Measurements from ENCODE around the gene NANOG. TPM values are rescaled to one million over a fixed set of nuclear protein-coding genes. Genes with fewer than 3 reads are reported as not detected.
"Not testable (repeated sequence)": the region's sequence is repeated elsewhere in the genome, so short reads cannot be mapped to it uniquely, and the experiment has no call there.

NANOG gene
- total RNA-seq, 6 experiments from 2014 or later: not detected

- Mint-ChIP-seq H3K27me3 (ENCODE audit: insufficient read depth) (peaks cover 32% of the 10 kb centered on the region), H3K9me3 (no peaks in the 10 kb centered on the region), H3K27ac (no peak overlapping the region), H3K4me1 (ENCODE audit: low read depth) (no peaks in the 10 kb centered on the region), H3K4me3 (no peak overlapping the region), H3K36me3 (ENCODE audit: low read depth) (no peaks in the 10 kb centered on the region)
- TF ChIP-seq, protein P1, sequence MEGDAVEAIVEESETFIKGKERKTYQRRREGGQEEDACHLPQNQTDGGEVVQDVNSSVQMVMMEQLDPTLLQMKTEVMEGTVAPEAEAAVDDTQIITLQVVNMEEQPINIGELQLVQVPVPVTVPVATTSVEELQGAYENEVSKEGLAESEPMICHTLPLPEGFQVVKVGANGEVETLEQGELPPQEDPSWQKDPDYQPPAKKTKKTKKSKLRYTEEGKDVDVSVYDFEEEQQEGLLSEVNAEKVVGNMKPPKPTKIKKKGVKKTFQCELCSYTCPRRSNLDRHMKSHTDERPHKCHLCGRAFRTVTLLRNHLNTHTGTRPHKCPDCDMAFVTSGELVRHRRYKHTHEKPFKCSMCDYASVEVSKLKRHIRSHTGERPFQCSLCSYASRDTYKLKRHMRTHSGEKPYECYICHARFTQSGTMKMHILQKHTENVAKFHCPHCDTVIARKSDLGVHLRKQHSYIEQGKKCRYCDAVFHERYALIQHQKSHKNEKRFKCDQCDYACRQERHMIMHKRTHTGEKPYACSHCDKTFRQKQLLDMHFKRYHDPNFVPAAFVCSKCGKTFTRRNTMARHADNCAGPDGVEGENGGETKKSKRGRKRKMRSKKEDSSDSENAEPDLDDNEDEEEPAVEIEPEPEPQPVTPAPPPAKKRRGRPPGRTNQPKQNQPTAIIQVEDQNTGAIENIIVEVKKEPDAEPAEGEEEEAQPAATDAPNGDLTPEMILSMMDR (IDR thresholded peaks at IDR 0.05): no peak
- DNase-seq: no peak
Observed at GRCh38 chr12:7784701-7785100, 4.5 kb upstream of the NANOG start.

GRCh38 chr12:7787574-7788293 lies 1.5 kb upstream of the NANOG start:
- H3K4me3 Mint-ChIP-seq: no peak overlapping the region
- TF ChIP-seq, protein P1 (IDR thresholded peaks at IDR 0.05): no peak
- H3K9me3 Mint-ChIP-seq: no peaks in the 10 kb centered on the region
- H3K27me3 Mint-ChIP-seq (ENCODE audit: insufficient read depth): peaks cover 43% of the 10 kb centered on the region
- no peak for DNase-seq
- no peak overlapping the region for H3K27ac Mint-ChIP-seq
- no peaks in the 10 kb centered on the region for H3K4me1 Mint-ChIP-seq (ENCODE audit: low read depth)
- no peaks in the 10 kb centered on the region for H3K36me3 Mint-ChIP-seq (ENCODE audit: low read depth)

- Mint-ChIP-seq H3K27me3 (ENCODE audit: insufficient read depth) (peaks cover 43% of the 10 kb centered on the region), H3K4me1 (ENCODE audit: low read depth) (no peaks in the 10 kb centered on the region), H3K9me3 (no peaks in the 10 kb centered on the region), H3K36me3 (ENCODE audit: low read depth) (no peaks in the 10 kb centered on the region), H3K27ac (no peak overlapping the region), H3K4me3 (no peak overlapping the region)
- TF ChIP-seq, protein P1 (IDR thresholded peaks at IDR 0.05): no peak
- no peak for DNase-seq
Observed at GRCh38 chr12:7788294-7788660, 925 bp upstream of the NANOG start.

DNA sequence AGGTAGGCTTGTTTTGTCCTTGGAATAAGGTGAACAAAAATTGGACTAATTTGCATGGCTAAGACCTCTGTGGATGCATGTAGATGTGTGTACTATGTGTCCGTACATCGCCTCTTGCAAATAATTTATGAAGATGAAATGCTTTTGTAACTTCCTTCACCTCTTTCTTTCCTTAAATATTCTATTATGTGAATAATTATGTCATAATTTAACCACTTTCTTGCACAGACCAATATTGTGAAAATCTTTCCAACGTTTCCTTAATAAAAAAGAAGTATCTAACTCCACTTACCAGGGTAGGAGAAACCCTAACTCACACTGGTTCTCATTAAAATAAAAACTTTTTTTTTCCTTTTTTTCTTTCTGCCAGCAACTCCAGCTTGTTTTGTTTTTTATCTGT lies 4.0 kb downstream of the NANOG start:
- TF ChIP-seq, protein P1 (IDR thresholded peaks at IDR 0.05): no peak
- H3K4me3 Mint-ChIP-seq: no peak overlapping the region
- no peaks in the 10 kb centered on the region for H3K36me3 Mint-ChIP-seq (ENCODE audit: low read depth)
- peaks cover 25% of the 10 kb centered on the region for H3K27me3 Mint-ChIP-seq (ENCODE audit: insufficient read depth)
- no peak overlapping the region for H3K27ac Mint-ChIP-seq
- DNase-seq: no peak
- no peaks in the 10 kb centered on the region for H3K9me3 Mint-ChIP-seq
- H3K4me1 Mint-ChIP-seq (ENCODE audit: low read depth): peaks cover 4% of the 10 kb centered on the region; the same call in 1 of the 2 replicates

GRCh38 chr12:7797269-7797668 lies 8.1 kb downstream of the NANOG start:
- not testable (repeated sequence) for H3K27ac Mint-ChIP-seq; H3K4me1 Mint-ChIP-seq (ENCODE audit: low read depth); DNase-seq; H3K27me3 Mint-ChIP-seq (ENCODE audit: insufficient read depth); H3K4me3 Mint-ChIP-seq; H3K36me3 Mint-ChIP-seq (ENCODE audit: low read depth); H3K9me3 Mint-ChIP-seq

DNA sequence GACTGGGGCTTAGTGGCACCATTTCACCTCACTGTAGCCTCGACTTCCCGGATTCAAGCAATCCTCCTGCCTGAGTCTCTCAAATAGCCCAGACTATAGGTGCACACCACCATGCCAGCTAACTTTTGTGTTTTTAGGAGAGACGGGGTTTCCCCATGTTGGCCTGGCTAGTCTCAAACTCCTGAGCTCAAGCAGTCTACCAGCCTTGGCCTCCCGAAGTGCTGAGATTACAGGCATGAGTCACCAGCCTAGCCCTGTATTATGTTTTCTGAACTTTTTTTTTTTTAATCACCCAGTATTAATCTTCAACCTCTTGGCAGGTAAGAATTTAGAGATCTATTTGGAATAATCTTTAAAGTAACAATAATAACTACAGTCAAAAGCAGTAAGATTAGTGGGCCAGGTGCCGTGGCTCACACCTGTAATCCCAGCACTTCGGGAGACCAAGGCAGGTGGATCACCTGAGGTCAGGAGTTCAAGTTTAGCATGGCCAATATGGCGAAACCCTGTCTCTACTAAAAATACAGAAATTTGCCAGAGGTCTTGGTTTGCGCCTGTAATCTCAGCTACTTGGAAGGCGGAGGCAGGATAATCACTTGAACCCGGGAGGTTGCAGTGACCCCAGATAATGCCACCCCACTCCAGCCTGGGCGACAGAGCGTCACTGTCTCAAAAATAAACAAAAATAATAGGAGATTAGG lies 8.6 kb downstream of the NANOG start:
- peaks cover 4% of the 10 kb centered on the region; the same call in 1 of the 2 replicates for H3K27me3 Mint-ChIP-seq (ENCODE audit: insufficient read depth)
- H3K27ac Mint-ChIP-seq: no peak overlapping the region
- no peak for DNase-seq
- H3K4me3 Mint-ChIP-seq: no peak overlapping the region; the same call in 1 of the 2 replicates
- H3K4me1 Mint-ChIP-seq (ENCODE audit: low read depth): peaks cover 4% of the 10 kb centered on the region; the same call in 1 of the 2 replicates
- TF ChIP-seq, protein P1 (IDR thresholded peaks at IDR 0.05): no peak
- no peaks in the 10 kb centered on the region for H3K36me3 Mint-ChIP-seq (ENCODE audit: low read depth)
- H3K9me3 Mint-ChIP-seq: no peaks in the 10 kb centered on the region

DNA sequence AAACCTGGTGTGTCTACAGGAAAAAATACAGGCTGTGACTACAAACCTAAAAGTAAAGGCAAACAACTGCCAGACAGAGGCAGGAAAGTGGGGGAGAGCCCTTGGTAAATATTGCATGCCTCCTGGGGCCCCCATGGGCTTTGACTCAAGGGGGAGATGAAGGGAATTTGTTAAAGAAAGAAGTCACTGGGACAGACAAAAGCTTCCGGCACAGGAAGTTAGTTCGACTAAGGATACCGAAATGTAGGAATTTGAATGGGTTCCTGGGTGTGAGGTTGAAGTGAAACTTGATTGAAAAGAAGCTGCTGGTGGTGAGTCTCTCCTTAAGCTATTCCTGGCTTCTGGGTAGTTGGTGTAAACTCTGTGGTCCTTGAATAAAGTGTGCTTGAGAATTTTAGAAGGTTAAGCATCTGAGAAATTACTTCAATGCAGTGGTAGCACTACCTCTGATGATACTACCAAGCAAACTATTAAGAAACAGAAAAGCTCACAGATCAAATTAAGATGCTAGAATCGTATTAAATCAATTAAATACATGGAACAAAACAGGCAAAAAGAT lies 9.6 kb downstream of the NANOG start:
- not testable (repeated sequence) for H3K4me1 Mint-ChIP-seq (ENCODE audit: low read depth); H3K36me3 Mint-ChIP-seq (ENCODE audit: low read depth); H3K27me3 Mint-ChIP-seq (ENCODE audit: insufficient read depth); DNase-seq; H3K27ac Mint-ChIP-seq; H3K9me3 Mint-ChIP-seq
- H3K4me3 Mint-ChIP-seq: peak overlapping the region; percentile 47

All from HFFc6 (cell line).